Mesenteric fat pad (tissue), 1 donor: ENCODE results near the gene ENOX1. TPM values are rescaled to one million over a fixed set of nuclear protein-coding genes. Genes with fewer than 3 reads are reported as not detected.
"Not testable (repeated sequence)": the region's sequence is repeated elsewhere in the genome, so short reads cannot be mapped to it uniquely, and the experiment has no call there.

ENCODE experiments used
- DNase-seq: peaks from one replicate; pipeline ENCODE4 v3.0.0-alpha.2; 2020; ENCODE audit warnings: low spot score
- total RNA-seq: library from RNA; stranded (reverse); fragmentation: NEBNext Ultra II Directional; extraction: Animal tissue kit (Norgen Biotek cat#: 25700); gene quantifications from one replicate; pipeline ENCODE4 v1.2.1, GENCODE V29; 2021
- donor health status: DM: yes; HTN: yes; CAD: no.

ENOX1 gene
- total RNA-seq, 1 donor from 2014 or later = 8.2 TPM

DNA sequence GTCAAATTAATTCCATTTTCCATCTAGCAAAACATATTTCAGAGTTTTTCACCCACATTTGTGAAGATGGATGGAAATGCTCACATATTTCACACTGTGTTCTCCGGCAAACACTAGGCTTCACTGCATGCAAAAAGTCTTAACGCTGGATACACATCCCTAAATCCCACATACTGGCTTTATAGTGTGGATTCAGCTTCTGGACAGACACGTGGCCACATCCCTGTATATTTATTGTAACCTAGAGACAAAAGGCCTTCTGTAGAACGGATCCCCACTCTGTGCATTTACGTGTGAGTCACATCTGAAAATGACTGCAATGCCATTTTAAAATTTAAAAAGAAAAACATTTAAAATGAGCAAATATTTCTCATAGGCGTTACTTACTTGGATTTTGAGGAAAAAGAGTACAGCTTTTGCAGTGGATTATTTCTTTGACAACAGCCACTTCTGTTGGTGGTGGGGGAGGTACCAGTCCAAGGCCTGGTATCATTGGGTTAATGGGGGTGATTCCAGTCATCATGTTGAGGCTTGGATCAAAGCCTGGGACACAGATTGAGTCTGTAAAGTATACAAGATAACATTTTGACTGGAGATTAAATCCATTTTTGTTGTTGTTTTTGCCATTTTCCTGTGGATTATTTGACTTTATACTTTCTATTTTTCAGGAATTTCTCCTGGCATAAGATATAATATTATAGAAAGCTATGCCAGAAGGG is 425.7 kb downstream of the ENOX1 start:
- no peak for DNase-seq

DNA sequence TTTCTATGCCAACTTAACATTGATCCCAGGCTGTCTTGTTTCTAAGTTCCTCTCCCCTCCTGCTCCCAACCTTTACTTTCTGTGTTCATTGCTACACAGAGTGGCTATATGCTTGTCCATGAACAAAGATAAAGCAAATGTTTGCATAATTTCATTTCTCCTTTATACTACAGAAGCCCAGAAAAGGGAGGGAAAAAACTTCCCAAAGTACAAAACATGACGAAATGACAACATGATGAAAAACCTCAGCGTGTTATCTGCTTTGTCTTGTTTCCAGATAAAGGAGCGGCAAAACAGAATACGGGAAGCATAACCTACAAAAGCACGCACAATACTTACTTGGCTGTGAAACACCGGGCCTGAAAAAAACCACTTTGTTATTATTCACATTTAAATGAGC is 426.6 kb downstream of the ENOX1 start:
- DNase-seq = no peak

DNA sequence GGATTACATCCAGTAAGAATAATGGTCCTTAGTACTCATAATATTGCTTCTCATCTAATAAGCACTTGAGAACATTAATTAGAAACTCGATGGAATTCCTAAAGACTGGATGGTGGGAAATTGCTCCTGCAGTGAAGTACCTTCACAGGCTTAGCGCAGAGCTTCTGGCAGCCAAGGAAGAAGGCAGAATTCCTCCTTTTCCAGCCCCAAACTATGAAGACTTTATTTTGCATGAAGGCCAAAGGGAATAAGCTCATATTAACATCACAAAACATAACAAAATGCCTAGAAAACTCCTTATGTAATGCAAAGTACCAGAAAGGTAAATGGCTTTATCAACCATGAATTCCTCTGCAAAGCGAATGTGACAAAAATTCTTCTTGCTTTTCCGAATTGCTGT is 427.2 kb downstream of the ENOX1 start:
- DNase-seq = no peak

DNA sequence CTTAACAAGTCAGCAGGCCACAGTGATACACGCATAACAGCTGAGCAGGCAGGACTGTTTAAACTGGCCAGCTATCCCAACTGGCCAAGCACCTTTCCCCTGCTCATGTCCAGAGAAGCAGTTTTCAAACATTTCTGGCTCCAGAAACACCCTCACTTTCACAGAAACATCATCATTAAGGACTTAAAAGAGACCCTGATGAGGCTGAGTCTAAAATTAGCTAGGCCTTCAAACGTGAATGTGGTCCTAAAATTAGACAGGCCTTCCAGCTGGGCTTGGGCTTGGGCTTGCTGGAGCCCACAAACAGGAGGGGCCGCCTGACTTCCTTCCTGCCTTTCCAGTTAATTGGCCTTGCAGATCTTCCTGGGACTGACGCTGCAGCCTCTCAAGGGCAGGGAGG is 429.2 kb downstream of the ENOX1 start:
- DNase-seq = no peak

DNA sequence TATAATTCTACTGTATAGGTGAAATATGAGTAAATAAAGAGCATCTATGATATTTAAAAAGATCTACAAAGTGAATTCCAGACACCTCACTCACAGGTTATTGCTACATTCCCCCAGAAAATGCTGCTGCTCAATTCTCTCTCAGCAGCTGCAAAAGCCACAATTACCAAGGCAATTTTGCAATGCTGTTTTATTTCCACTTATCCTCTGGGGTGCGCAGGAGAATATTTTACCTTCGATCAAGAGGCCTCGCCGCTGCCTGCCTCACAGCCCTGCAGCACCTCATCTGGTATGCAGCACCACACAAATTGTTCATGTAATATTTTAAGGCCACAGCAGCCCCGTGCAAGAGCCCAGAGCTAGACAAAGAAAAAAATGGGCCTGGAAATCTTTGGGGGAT is 430.2 kb downstream of the ENOX1 start:
- no peak for DNase-seq

DNA sequence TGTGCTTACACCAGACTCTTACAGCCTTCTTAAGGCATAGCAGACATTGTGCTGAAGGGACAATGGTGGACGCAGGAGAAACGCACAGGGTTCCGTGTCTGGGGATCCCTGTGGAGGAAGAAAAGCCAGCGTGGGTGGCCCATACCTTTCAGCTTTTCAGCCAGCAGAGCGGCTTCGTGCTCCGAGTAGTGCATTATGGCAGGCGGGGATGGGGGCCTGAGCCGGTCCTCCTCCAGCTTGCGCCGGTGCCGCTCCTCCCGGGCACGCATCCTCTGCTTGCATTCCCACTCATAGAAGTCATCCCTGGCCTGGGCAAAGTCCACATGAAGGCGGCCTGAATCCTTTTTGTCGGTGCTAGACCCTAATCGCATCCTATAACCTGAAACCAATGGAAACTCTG is 431.0 kb downstream of the ENOX1 start:
- no peak for DNase-seq

DNA sequence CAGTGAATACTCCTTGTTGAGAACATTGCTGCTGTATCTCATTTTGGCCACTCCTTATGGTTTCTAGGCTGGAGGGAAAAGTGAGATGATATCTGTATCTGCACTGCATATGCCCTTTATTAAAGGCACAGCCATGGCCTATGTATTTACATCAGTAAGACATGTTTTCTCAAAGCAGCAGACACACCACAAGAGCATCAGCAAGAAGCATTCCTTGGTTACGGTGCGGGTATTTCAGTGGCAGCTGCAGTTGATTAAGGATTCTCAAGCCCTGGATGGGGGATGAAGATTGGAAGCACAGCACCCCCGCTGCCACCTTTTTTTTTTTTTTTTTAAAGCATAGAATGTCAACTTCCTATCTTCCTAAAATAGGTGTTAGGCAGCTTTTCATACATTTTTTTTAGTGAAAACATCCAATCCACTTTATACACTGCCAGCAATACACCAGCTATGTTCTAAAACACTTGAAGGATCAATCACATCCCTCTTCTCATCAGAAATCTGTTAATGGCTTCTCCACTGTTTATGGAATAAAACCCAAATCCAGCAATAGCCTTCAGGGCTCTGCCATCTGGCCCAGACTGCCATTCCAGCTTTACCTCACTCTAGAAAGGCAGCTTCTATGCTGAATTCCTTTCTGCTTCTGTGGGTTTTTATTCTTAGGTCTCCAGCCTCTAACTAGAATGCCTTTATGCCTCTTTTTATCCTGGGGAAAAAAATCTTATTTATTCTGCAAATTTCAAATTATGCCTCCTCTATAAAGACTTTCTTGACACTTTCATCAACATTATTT is 432.4 kb downstream of the ENOX1 start:
- no peak for DNase-seq

DNA sequence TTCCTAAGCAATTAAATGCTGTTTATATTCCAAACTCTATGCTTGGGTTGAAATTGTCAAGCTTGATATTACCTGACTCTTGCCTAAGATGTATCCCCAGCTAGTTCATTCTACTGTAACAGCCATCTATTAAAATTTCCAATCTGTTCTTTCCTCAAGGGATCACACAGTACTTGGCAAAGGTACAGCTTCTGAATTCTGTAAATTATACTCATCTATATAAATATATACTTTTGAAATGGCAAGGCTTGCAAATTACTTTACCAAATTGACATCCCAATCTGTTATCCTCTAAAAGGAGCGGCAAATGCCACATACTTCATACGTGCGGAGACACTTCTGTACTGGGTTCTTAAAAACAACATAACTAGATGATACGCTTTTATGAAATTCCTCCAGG is 433.1 kb downstream of the ENOX1 start:
- DNase-seq = no peak

DNA sequence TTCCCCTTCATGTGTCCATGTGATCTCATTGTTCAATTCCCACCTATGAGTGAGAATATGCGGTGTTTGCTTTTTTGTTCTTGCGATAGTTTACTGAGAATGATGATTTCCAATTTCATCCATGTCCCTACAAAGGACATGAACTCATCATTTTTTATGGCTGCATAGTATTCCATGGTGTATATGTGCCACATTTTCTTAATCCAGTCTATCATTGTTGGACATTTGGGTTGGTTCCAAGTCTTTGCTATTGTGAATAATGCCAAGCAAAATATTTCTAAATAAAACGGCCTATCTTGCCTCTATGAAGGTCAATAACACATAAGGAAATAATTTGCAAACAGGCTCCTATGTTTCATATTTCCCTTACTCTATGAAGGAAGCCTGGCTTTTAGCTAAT is 435.2 kb downstream of the ENOX1 start:
- DNase-seq = not testable (repeated sequence)

DNA sequence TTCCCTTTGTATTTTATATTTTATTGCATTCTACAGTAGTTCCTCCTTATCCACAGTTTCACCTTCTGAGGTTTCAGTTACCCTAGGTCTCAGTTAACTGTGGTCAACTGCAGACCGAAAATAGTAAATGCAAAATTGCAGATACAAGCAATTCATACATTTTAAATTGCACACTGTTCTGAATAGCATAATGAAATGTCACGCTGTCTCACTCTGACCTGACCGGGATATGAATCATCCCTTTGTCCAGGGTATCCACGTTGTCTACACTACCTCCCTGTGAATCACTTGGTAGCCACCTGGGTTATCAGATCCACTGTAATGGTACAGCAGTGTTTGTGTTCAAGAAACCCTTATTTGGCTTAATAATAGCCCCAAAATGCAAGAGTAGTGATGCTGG is 438.4 kb downstream of the ENOX1 start:
- DNase-seq = no peak

DNA sequence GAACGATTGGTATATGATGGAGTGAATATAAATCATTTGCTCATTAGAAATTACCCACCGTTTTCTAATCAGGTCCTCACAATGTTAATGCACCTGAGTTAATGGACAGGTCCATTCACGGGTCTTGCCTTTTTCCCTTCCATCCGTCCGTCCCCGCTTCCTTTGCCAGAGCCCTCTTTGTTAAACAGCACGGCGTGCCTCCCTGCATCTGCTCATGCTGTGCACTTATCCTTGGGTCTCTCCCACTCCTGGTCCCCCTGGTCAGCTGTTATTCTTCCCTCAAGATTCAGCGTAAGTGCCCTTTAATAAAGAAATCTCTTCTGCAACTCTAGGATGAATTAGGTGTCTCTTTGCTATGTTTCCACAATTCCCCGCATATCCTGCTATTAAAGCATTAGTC is 438.9 kb downstream of the ENOX1 start:
- no peak for DNase-seq

DNA sequence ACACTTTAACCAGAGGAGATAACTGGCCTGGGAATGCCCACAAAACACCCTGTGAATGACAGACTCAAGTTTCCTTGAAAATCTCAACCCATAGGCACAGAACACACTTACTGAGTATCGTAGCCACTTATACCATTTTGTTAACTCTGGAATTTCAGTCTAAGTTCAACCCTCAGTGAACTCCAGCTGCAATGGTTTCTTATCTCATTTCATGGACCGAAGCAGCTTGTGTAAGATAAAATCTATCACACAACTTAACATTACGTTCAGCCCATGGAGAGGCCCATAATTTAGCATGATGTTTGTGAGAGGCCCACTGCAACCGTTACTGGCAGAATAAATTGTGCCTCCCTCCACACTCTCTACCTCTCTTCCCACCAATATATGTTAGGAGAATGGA is 440.3 kb downstream of the ENOX1 start:
- DNase-seq = no peak

DNA sequence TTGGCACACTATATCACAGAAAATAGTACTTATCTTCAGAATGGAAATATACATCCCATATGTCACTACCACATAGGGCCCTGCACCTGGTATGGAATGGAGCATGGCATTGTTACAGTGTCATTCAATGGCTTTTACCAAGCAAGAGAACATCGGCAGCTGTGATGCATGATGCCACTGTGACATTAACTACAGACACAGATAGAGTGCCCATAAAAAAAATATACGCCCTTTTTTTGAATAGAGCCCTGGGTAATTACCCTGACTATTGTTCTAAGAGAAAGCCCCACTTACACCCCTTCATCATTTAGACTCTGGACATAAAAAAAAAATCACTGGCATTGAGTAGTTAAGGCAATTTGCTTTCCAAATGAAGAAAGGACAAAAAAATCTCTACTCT is 443.1 kb downstream of the ENOX1 start:
- no peak for DNase-seq

DNA sequence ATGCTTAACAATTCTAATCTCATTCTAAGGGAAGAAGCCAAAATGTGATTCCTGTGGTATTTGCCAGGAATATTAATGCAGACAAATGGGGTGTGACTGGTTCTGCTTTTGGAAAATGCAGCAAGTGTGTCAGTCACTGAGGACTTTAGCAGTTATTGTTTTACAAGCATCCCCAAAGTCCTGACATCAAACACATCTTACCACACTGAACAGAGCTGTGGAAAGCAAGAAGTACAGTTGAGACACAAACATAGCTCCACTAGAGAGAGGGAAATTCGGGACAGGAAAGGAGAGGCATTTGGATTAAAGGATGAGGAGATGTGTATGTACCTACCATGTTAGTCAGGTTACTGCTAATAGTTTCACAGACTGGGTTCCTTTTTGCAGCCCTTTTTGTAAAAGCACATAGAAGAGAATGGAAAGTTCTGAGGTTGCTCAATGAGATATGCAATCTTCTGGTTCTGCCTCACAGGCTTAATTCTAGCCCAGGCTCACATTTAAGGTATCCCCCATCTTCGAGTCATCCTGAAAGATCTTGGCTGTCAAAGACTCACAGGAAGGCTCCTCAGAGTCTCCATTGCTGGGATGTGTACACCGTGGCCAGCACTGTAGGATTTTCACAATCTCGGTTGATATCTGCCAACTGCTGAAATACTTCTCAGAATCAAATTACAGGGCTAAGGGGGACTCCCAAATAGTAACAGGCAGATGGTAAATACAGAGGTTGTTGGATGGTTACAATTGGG is 446.8 kb downstream of the ENOX1 start:
- DNase-seq = no peak

DNA sequence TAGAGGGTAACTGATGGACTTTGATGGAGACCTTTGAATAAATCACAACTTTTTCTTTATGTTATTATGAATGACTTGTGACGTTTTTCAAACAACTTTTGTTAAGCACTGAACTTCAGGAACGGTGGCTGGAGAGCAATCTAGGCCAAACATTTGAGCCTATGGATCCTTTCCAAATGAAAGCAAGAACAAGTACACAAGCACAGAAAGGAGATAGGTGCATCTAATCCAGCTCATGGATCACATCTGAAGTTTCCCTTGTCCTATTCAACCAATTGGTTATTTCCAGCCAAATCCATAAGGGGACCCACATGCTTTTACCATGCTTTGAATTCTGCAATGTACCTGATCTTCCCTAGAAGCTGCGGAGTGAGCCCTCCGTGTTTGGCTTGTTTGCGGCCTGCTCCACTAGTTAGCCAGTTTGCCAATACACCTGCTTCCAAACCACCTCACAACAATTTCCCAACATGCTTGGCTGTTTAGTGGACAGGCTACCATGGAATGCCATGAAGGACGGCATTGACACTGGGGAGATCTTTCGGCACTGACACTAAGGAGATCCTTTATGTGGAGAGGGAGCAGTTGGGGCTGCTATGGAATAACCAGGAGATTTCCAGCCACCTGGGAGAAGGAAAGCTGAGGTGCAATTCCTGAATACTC is 447.5 kb downstream of the ENOX1 start:
- no peak for DNase-seq

DNA sequence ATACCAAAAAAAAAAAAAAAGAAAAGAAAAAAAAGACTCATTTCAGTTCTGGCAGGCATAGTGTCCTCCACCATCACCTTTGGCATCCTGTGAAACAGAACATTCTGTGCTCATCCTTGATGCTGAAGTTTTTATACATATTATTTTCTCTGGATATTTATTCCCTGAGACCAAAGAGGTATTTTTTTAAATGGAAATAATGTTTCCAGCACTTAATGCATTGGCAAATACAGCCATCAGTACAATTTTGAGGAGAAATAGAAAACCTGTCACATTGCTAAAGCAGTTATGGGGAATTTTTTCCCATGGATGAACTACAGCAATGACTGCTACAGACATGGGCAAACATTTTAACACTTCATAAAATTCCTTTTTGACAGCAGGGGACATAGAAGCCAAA is 451.0 kb downstream of the ENOX1 start:
- no peak for DNase-seq

DNA sequence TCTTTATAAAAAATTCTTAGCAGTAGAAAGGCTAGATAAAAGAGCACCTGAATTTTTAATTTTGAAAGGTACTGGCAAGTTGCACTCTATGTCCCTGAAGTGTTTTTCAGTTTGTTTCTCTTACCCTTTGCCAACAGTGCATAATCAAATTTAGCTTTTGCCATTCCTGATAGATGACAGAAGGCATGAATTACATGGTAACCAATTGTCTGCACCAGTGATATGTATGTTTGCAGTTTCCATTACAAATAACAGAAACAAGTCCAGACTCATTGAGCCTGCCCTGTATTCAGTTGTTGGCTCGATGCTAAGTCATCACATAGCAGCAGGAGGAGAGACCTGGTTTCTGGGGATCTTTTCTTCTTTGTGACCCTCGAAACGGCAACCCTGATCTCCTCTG is 453.6 kb downstream of the ENOX1 start:
- DNase-seq = no peak

DNA sequence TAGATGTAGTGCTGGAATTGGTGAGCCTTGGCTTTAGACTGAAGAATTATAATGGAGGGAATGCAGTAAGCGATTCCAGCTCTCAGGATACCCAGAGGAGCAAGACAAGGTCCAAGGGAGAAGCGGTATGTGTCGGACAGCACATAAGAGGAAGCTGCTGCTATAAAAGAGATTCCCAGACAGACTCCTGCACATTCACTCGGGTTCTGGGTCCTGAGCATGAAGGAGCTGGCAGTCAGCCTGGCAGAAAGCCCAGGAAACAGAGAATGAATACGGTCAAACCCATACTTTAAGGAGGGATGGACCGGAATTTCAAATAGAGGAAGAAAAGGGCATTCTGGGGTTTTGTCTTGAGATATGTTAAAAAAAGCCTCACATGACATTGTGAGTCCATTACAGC is 455.1 kb downstream of the ENOX1 start:
- no peak for DNase-seq

DNA sequence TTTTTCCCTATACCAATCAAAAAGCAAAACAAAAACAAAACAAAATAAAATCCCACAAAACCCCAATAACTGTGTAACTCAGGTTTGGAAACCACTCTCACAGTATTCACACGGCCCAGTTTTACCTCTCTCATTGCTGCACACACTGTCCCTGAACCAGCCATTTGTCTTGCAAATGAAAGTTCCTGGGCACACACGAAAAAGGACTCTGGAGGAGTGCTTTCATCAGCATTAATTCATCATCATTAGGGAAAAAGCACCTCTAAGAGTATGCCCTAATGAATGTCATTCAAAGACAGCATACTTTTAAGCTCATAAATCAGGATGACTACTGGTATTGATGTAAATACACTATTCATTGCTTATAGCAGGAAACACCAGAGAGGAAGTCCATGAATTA is 457.1 kb downstream of the ENOX1 start:
- DNase-seq = no peak

DNA sequence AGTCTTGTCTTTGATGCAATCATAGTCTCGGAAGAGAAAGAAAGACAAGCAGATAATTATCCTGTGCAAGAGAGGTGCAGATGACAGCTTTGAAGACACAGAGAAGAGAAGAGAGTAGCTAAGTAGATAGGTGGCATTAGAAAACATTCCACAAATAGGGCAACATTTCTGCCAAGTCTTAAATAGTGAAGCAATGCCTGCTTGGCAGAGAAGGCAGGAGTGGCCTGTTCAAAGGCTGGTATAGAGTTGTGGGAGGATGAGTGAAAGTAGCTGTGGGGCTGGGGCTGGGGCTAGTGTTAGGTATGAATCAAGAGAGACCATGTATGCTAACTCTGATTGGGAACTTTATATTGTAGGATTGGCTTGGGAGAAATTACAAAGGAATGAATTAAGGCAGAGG is 457.9 kb downstream of the ENOX1 start:
- no peak for DNase-seq

DNA sequence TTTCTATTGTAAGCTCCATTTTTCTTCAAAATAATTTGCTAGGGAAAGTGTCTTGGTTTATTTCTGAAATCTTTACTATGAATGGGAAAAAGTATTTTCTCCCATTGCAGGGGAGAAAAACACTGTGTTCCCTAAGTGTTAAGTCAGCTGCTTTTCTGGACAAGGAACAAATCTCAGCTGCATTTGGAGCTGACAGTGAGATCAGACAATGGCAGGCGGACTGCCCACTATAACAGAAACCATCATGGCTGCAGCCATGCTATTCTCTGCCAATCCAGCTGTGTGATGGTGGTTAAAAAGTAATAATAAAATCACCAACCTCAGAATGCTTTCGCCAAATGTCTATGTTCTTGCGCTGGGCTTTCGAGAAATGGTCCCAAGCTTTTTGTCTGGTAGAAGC is 460.7 kb downstream of the ENOX1 start:
- no peak for DNase-seq

DNA sequence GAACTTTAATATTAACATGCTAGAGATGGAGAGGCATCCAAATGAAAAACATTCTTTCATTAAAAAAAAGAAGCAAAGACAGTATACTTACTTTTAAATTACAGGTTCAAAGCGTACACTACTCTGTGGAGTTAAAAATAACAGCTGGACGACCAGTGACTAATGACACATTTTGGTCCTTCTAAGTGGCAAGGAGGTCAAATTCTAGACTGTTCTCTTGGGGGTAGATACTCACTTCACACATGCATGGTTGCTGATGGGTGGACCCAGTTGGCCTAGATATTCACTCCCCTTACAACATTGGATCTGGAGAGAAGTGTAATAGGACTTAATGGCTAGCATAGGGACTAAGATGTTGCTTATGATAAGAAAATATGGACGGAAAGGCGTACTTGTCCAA is 461.1 kb downstream of the ENOX1 start:
- no peak for DNase-seq
